Pericardium fibroblast (primary cell): Measurements from ENCODE around the gene PRR32. TPM values are rescaled to one million over a fixed set of nuclear protein-coding genes. Genes with fewer than 3 reads are reported as not detected.

ENCODE experiments used
- total RNA-seq: library from RNA; depleted of rRNA; stranded (reverse); fragments of >200 nt; gene quantifications from 2 replicates; pipeline ENCODE4 v1.2.3, GENCODE V29; 2015

PRR32 gene
- not detected in 2 replicates for total RNA-seq

GRCh38 chrX:126819429-126819828 is at the start of gene PRR32:
PRR32 (plus strand) TSS chrX:126819729; CDS start chrX:126819844, 115 bp downstream.

